ENCODE measurements around the gene FGF22. TPM values are rescaled to one million over a fixed set of nuclear protein-coding genes. Genes with fewer than 3 reads are reported as not detected.
"Not testable (repeated sequence)": the region's sequence is repeated elsewhere in the genome, so short reads cannot be mapped to it uniquely, and the experiment has no call there.

The FGF22 gene
- total and polyA plus RNA-seq, 3 donors from 2014 or later = 1.8 to 3.1 (median 2.6) TPM

DNA sequence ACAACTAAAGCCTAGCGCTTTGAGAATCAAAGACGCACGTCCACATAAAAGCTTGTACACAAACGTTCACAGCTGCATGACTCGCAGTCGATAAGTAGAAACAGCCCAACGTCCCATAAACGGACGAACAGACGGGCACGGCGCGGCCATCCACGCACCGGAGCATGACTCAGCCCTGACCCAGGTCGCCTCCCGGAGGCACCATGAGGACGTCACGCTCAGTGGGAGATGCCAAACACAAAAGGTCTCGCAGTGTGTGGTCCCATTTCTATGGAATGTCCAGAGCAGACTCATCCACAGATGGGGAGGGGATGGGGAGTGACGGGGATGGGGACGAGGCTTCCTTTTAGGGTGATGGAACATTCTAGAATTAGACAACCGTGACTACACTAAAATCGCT, 15.7 kb upstream of the FGF22 start:
- TF ChIP-seq, protein P1, sequence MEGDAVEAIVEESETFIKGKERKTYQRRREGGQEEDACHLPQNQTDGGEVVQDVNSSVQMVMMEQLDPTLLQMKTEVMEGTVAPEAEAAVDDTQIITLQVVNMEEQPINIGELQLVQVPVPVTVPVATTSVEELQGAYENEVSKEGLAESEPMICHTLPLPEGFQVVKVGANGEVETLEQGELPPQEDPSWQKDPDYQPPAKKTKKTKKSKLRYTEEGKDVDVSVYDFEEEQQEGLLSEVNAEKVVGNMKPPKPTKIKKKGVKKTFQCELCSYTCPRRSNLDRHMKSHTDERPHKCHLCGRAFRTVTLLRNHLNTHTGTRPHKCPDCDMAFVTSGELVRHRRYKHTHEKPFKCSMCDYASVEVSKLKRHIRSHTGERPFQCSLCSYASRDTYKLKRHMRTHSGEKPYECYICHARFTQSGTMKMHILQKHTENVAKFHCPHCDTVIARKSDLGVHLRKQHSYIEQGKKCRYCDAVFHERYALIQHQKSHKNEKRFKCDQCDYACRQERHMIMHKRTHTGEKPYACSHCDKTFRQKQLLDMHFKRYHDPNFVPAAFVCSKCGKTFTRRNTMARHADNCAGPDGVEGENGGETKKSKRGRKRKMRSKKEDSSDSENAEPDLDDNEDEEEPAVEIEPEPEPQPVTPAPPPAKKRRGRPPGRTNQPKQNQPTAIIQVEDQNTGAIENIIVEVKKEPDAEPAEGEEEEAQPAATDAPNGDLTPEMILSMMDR (IDR thresholded peaks at IDR 0.05) = no peak
- TF ChIP-seq POLR2A (IDR thresholded peaks at IDR 0.05) = no peak
- Histone ChIP-seq H3K36me3 (ENCODE audit: low read depth, missing control alignments) (no peaks in the 10 kb centered on the region), H3K4me1 (no peaks in the 10 kb centered on the region), H3K27me3 (no peaks in the 10 kb centered on the region), H3K27ac (peak overlapping the region; percentile 36 to 63), H3K4me3 (no peak overlapping the region), H3K9me3 (no peaks in the 10 kb centered on the region)
- WGBS, 2 donors = 59 to 68% methylated on average over 24 of the region's 24 CpGs
- DNase-seq = peak; percentile 56
- intact Hi-C loops (cut with DNase I; ENCODE audit: low total_unique reads) = no loop called here

- WGBS, 2 donors = 92% methylated on average over 15 to 17 of the region's 24 CpGs
- TF ChIP-seq, protein P1 (IDR thresholded peaks at IDR 0.05) = no peak
- no peak for TF ChIP-seq POLR2A (IDR thresholded peaks at IDR 0.05)
- intact Hi-C loops (cut with DNase I; ENCODE audit: low total_unique reads) = no loop called here
- Histone ChIP-seq H3K27ac (peak overlapping the region; percentile 36 to 63), H3K9me3 (no peaks in the 10 kb centered on the region), H3K4me1 (no peaks in the 10 kb centered on the region), H3K27me3 (no peaks in the 10 kb centered on the region), H3K36me3 (ENCODE audit: low read depth, missing control alignments) (no peaks in the 10 kb centered on the region), H3K4me3 (no peak overlapping the region)
- DNase-seq = no peak
Observed at GRCh38 chr19:624433-625109, 15.1 kb upstream of the FGF22 start.

- DNase-seq = no peak
- no peaks in the 10 kb centered on the region for H3K4me1 ChIP-seq
- H3K36me3 ChIP-seq (ENCODE audit: low read depth, missing control alignments) = no peaks in the 10 kb centered on the region
- TF ChIP-seq, protein P1 (IDR thresholded peaks at IDR 0.05) = no peak
- TF ChIP-seq POLR2A (IDR thresholded peaks at IDR 0.05) = no peak
- no peaks in the 10 kb centered on the region for H3K27me3 ChIP-seq
- intact Hi-C loops (cut with DNase I; ENCODE audit: low total_unique reads) = no loop called here
- H3K9me3 ChIP-seq = no peaks in the 10 kb centered on the region
- no peak overlapping the region for H3K4me3 ChIP-seq
- no peak overlapping the region for H3K27ac ChIP-seq
- WGBS, 2 donors = 84 to 86% methylated on average over 4 to 5 of the region's 5 CpGs
Observed at GRCh38 chr19:625257-625656, 14.4 kb upstream of the FGF22 start.

GRCh38 chr19:626566-626965, 13.1 kb upstream of the FGF22 start:
- WGBS, 2 donors = 95% methylated on average over 7 of the region's 7 CpGs
- H3K27ac ChIP-seq; H3K4me1 ChIP-seq; intact Hi-C loops (cut with DNase I; ENCODE audit: low total_unique reads); DNase-seq; H3K27me3 ChIP-seq; H3K36me3 ChIP-seq (ENCODE audit: low read depth, missing control alignments); H3K9me3 ChIP-seq; H3K4me3 ChIP-seq: not testable (repeated sequence)

DNA sequence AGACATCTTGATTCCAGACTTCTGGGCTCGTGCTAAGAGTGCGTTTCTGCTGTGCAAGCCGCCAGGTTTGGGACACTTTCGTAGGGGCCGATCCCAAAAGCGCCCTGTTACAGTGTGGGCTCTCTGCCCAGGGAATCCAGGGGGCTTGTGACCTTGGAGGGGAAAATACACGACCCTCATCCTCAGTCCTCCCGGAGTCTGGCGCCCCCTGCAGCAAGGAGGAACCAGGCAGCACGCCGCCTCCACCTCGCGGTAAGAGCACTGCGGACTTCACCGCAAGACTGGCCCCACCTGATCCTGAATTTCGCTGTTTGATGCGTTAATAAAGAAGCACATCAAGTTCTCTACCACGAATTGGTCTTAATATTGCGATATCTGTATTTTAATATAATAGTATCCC, 11.5 kb upstream of the FGF22 start:
- no peaks in the 10 kb centered on the region for H3K36me3 ChIP-seq (ENCODE audit: low read depth, missing control alignments)
- 87 to 88% methylated on average over 16 to 19 of the region's 19 CpGs for WGBS, 2 donors
- H3K4me1 ChIP-seq = peaks cover 10% of the 10 kb centered on the region
- H3K27me3 ChIP-seq = no peaks in the 10 kb centered on the region
- intact Hi-C loops (cut with DNase I; ENCODE audit: low total_unique reads) = no loop called here
- TF ChIP-seq POLR2A (IDR thresholded peaks at IDR 0.05) = no peak
- TF ChIP-seq, protein P1 (IDR thresholded peaks at IDR 0.05) = no peak
- H3K27ac ChIP-seq = no peak overlapping the region
- DNase-seq = no peak
- no peaks in the 10 kb centered on the region for H3K9me3 ChIP-seq
- no peak overlapping the region for H3K4me3 ChIP-seq

- H3K27me3 ChIP-seq; H3K4me3 ChIP-seq; H3K36me3 ChIP-seq (ENCODE audit: low read depth, missing control alignments); DNase-seq; H3K9me3 ChIP-seq; intact Hi-C loops (cut with DNase I; ENCODE audit: low total_unique reads); H3K27ac ChIP-seq: not testable (repeated sequence)
- H3K4me1 ChIP-seq = peaks cover 16% of the 10 kb centered on the region
- WGBS, 2 donors = 61 to 64% methylated on average over 16 to 25 of the region's 25 CpGs
Observed at GRCh38 chr19:629515-629914, 10.2 kb upstream of the FGF22 start.
